GM18520 (cell line): ENCODE results near the gene BACH2.

Source experiments
- ATAC-seq: cut with Tn5 transposase; IDR thresholded peaks from one replicate; pipeline ENCODE4 v1.9.1; 2021; ENCODE audit not compliant: unreplicated experiment

Gene BACH2

GRCh38 chr6:90241229-90241880, 55.3 kb downstream of the BACH2 start:
- no peak for ATAC-seq

- ATAC-seq = no peak
These were observed 58.0 kb downstream of the BACH2 start for GRCh38 chr6:90238496-90239266.

- no peak for ATAC-seq
These were observed 59.2 kb downstream of the BACH2 start for GRCh38 chr6:90237350-90237990.

- no peak for ATAC-seq
These were observed 62.6 kb downstream of the BACH2 start for GRCh38 chr6:90233994-90234393.

- ATAC-seq = no peak
These were observed 63.4 kb downstream of the BACH2 start for GRCh38 chr6:90233213-90233612.

GRCh38 chr6:90231798-90232197, 64.8 kb downstream of the BACH2 start:
- no peak for ATAC-seq

- ATAC-seq = no peak
These were observed 65.3 kb downstream of the BACH2 start for GRCh38 chr6:90231308-90231707.

GRCh38 chr6:90230548-90231215, 66.0 kb downstream of the BACH2 start:
- ATAC-seq = no peak

- no peak for ATAC-seq
These were observed 67.2 kb downstream of the BACH2 start for GRCh38 chr6:90229331-90230010.

- ATAC-seq = no peak
These were observed 69.0 kb downstream of the BACH2 start for GRCh38 chr6:90227673-90228072.

- ATAC-seq = no peak
These were observed 69.4 kb downstream of the BACH2 start for GRCh38 chr6:90227213-90227612.

- no peak for ATAC-seq
These were observed 70.4 kb downstream of the BACH2 start for GRCh38 chr6:90226257-90226656.

GRCh38 chr6:90224196-90224595, 72.4 kb downstream of the BACH2 start:
- no peak for ATAC-seq

GRCh38 chr6:90222724-90223198, 73.9 kb downstream of the BACH2 start:
- ATAC-seq = no peak

- no peak for ATAC-seq
These were observed 74.6 kb downstream of the BACH2 start for GRCh38 chr6:90222008-90222407.

GRCh38 chr6:90221403-90221802, 75.2 kb downstream of the BACH2 start:
- ATAC-seq = no peak

GRCh38 chr6:90220273-90220672, 76.4 kb downstream of the BACH2 start:
- no peak for ATAC-seq

- ATAC-seq = no peak
These were observed 77.2 kb downstream of the BACH2 start for GRCh38 chr6:90219209-90219985.

- ATAC-seq = no peak
These were observed 77.8 kb downstream of the BACH2 start for GRCh38 chr6:90218959-90219208.

GRCh38 chr6:90217506-90218127, 79.0 kb downstream of the BACH2 start:
- no peak for ATAC-seq
